GM12864 (cell line): ENCODE results near the gene TTLL5.

Source experiments
- DNase-seq: peaks from one replicate; pipeline ENCODE4 v3.0.0-alpha.2; 2011; ENCODE audit warnings: low read depth
- H3K4me3 ChIP-seq: 2 replicates; pipeline ENCODE4 v1.5.1; 2011; ENCODE audit warnings: mild to moderate bottlenecking, low read depth, low read length, control low read depth
- CTCF ChIP-seq: IDR thresholded peaks from 2 replicates; pipeline ENCODE4 v1.5.1; 2011; ENCODE audit warnings: low read depth, mild to moderate bottlenecking, moderate library complexity, low read length, control low read depth, inconsistent platforms; ENCODE audit errors: missing control alignments

The TTLL5 gene

GRCh38 chr14:75727124-75727523, 66.1 kb downstream of the TTLL5 start:
- no peak overlapping the region for H3K4me3 ChIP-seq
- TF ChIP-seq CTCF, result no peak
- DNase-seq, result no peak

- TF ChIP-seq CTCF, result no peak
- H3K4me3 ChIP-seq, result no peak overlapping the region
- DNase-seq, result no peak
Measured at GRCh38 chr14:75732888-75733287, 71.8 kb downstream of the TTLL5 start.

- TF ChIP-seq CTCF, result no peak
- no peak for DNase-seq
- no peak overlapping the region for H3K4me3 ChIP-seq
Measured at GRCh38 chr14:75734854-75735253, 73.8 kb downstream of the TTLL5 start.

GRCh38 chr14:75736845-75737485, 75.9 kb downstream of the TTLL5 start:
- TF ChIP-seq CTCF, result no peak
- H3K4me3 ChIP-seq, result no peak overlapping the region
- no peak for DNase-seq

- TF ChIP-seq CTCF, result no peak
- no peak for DNase-seq
- no peak overlapping the region for H3K4me3 ChIP-seq
Measured at GRCh38 chr14:75738192-75738591, 77.1 kb downstream of the TTLL5 start.

- DNase-seq, result no peak
- TF ChIP-seq CTCF, result no peak
- no peak overlapping the region for H3K4me3 ChIP-seq
Measured at GRCh38 chr14:75742867-75743266, 81.8 kb downstream of the TTLL5 start.

GRCh38 chr14:75747899-75748298, 86.9 kb downstream of the TTLL5 start:
- H3K4me3 ChIP-seq, result no peak overlapping the region
- DNase-seq, result no peak
- no peak for TF ChIP-seq CTCF
